Measurements from ENCODE around the gene ITFG1. TPM values are rescaled to one million over a fixed set of nuclear protein-coding genes. Genes with fewer than 3 reads are reported as not detected.

ITFG1 gene
- total and polyA plus RNA-seq, 9 of the 15 experiments (the other 6 are each of a cell fraction or from before 2014, with no cell fraction given), result 17.1 to 83.5 (median 35.8) TPM

- no peak overlapping the region for H3K9ac ChIP-seq (ENCODE audit: insufficient read depth in 1 of 2, low read depth in 2 of 2, low read length in 2 of 2)
- no peaks in the 10 kb centered on the region for H4K20me1 ChIP-seq (replicated peaks; ENCODE audit: control insufficient read depth, insufficient read depth, low read length)
- ChIA-PET POLR2A (no interaction called here), CTCF (ENCODE audit: low intra/inter-chr PET ratio) (no interaction called here)
- H3K27me3 ChIP-seq (ENCODE audit: control insufficient read depth in 2 of 2, insufficient read depth in 2 of 2, low read length in 2 of 2), result no peaks in the 10 kb centered on the region
- H2AFZ ChIP-seq (ENCODE audit: low read depth, low read length), result no peak overlapping the region
- no peak overlapping the region for H3K4me3 ChIP-seq
- no peaks in the 10 kb centered on the region for H3K79me2 ChIP-seq (ENCODE audit: control insufficient read depth, insufficient read depth, low read length)
- H3K27ac ChIP-seq (ENCODE audit: extremely low read depth, low read depth, low read length), result no peak overlapping the region
- ATAC-seq, result no peak
- H3K9me1 ChIP-seq (ENCODE audit: control insufficient read depth, insufficient read depth, low read length), result no peaks in the 10 kb centered on the region
- no peak for DNase-seq (ENCODE audit: extremely low read depth in 1 of 4, low spot score in 3 of 4)
- 62% methylated on average over 3 of the region's 3 CpGs for WGBS (ENCODE audit: insufficient coverage, low coverage, missing lambda C conversion rate)
- in situ Hi-C loops (cut with MboI) (no loop called here), intact Hi-C loops (cut with micrococcal nuclease) (no loop called here)
- no peaks in the 10 kb centered on the region for H3K4me1 ChIP-seq (replicated peaks in 1 of 2; ENCODE audit: control insufficient read depth in 2 of 2, insufficient read depth in 2 of 2, low read length in 2 of 2)
- H3K4me2 ChIP-seq (ENCODE audit: insufficient read depth, low read length), result no peak overlapping the region
- H3K36me3 ChIP-seq (ENCODE audit: control insufficient read depth, insufficient read depth, low read length), result no peaks in the 10 kb centered on the region
- BruUV-seq (replicated peaks), result no TSS peak
- TF ChIP-seq ZNF384 (IDR thresholded peaks at IDR 0.05; ENCODE audit: low read depth, low read length), result 0 out of 2 replicates have a peak, but pooled peaks have one; percentile 8
- peak; percentile 85 for TF ChIP-seq MEIS2 (IDR thresholded peaks at IDR 0.05; ENCODE audit: partially characterized antibody)
- no peak for TF ChIP-seq PBX2 (CRISPR knock-in tag; IDR thresholded peaks at IDR 0.05; ENCODE audit: low read depth)
- peak; percentile 86 for TF ChIP-seq PBX2 (tag; conservative IDR thresholded peaks at IDR 0.05; ENCODE audit: low read depth)
- TF ChIP-seq ARID4B (CRISPR knock-in tag; IDR thresholded peaks at IDR 0.05), result no peak
- peak; percentile 73 for TF ChIP-seq PKNOX1 (IDR thresholded peaks at IDR 0.05)
- no peak for TF ChIP-seq SAP30 (IDR thresholded peaks at IDR 0.05; ENCODE audit: borderline replicate concordance, insufficient read depth, low read depth, low read length, poor library complexity, severe bottlenecking)
- no peak for TF ChIP-seq FOSL1 (tag; conservative IDR thresholded peaks at IDR 0.05)
- H3K9me3 ChIP-seq (replicated peaks; ENCODE audit: control insufficient read depth, insufficient read depth, low read depth, low read length), result no peaks in the 10 kb centered on the region
- no peak for FAIRE-seq
These were observed 52.4 kb downstream of the ITFG1 start for GRCh38 chr16:47408491-47408890.
